ENCODE data around the gene NFATC1.

GRCh38 chr18:79372461-79372860 is 23.3 kb upstream of the NFATC1 start:
- TF ChIP-seq CTCF (IDR thresholded peaks at IDR 0.05 in 4 of 5, conservative IDR thresholded peaks at IDR 0.05 in 1 of 5), result no peak
- TF ChIP-seq POLR2A (IDR thresholded peaks at IDR 0.05), result no peak
